Measurements from ENCODE around the gene RGS7. TPM values are rescaled to one million over a fixed set of nuclear protein-coding genes. Genes with fewer than 3 reads are reported as not detected.
A peak's percentile ranks its signal among the peaks of the same experiment; 100 is the strongest.
"Not testable (repeated sequence)": the region's sequence is repeated elsewhere in the genome, so short reads cannot be mapped to it uniquely, and the experiment has no call there.

Gene RGS7
- polyA plus RNA-seq, 2 of the 4 experiments (the other 2 are of a cell fraction): 0.08 TPM; not detected in 1

GRCh38 chr1:241172486-241172885 lies 184.5 kb downstream of the RGS7 start:
- CTCF ChIA-PET: no interaction called here

GRCh38 chr1:241171991-241172390 lies 185.0 kb downstream of the RGS7 start:
- Histone ChIP-seq H3K9me3 (no peaks in the 10 kb centered on the region), H3K4me1 (no peaks in the 10 kb centered on the region), H3K4me2 (no peak overlapping the region), H3K4me3 (no peak overlapping the region), H3K27ac (no peak overlapping the region)
- ChIA-PET CTCF (no interaction called here), POLR2A (no interaction called here)
- DNase-seq (ENCODE audit: low read depth in 1 of 2, low spot score in 1 of 2) (no peak), ATAC-seq (no peak), FAIRE-seq (no peak)
- TF ChIP-seq JUNB (IDR thresholded peaks at IDR 0.05): no peak
- no peak for TF ChIP-seq POLR2AphosphoS2 (conservative IDR thresholded peaks at IDR 0.05; ENCODE audit: low read length)
- no peak for TF ChIP-seq ELK1 (IDR thresholded peaks at IDR 0.05; ENCODE audit: low read depth, low read length)
- TF ChIP-seq FOSB (CRISPR knock-in tag; IDR thresholded peaks at IDR 0.05): no peak
- no peak for TF ChIP-seq MAZ (IDR thresholded peaks at IDR 0.05; ENCODE audit: borderline replicate concordance, low read depth, low read length)
- no peak for TF ChIP-seq RFX5 (IDR thresholded peaks at IDR 0.05)
- TF ChIP-seq ATOH8 (CRISPR knock-in tag; IDR thresholded peaks at IDR 0.05; ENCODE audit: low read depth): no peak
- TF ChIP-seq MAFK (IDR thresholded peaks at IDR 0.05; ENCODE audit: partially characterized antibody): no peak
- WGBS (ENCODE audit: missing lambda C conversion rate): 5% methylated on average over 3 of the region's 3 CpGs

More at GRCh38 chr1:241172486-241172885, 184.5 kb downstream of the RGS7 start:
- POLR2A ChIA-PET: no interaction called here
- H3K27ac ChIP-seq: no peak overlapping the region
- no peak for FAIRE-seq
- H3K4me3 ChIP-seq: no peak overlapping the region
- H3K4me2 ChIP-seq: no peak overlapping the region
- TF ChIP-seq HDAC2 (IDR thresholded peaks at IDR 0.05) (no peak), NPAS2 (CRISPR knock-in tag; IDR thresholded peaks at IDR 0.05; ENCODE audit: borderline replicate concordance) (no peak), SMC3 (IDR thresholded peaks at IDR 0.05) (no peak), CHD4 (IDR thresholded peaks at IDR 0.05; ENCODE audit: borderline replicate concordance) (no peak)
- no peaks in the 10 kb centered on the region for H3K9me3 ChIP-seq
- no peak for DNase-seq (ENCODE audit: low read depth in 1 of 2, low spot score in 1 of 2)
- no peak for ATAC-seq
- no peaks in the 10 kb centered on the region for H3K4me1 ChIP-seq

- H3K4me2 ChIP-seq: no peak overlapping the region
- H3K9me3 ChIP-seq: no peaks in the 10 kb centered on the region
- WGBS (ENCODE audit: missing lambda C conversion rate): 37% methylated on average over 14 of the region's 14 CpGs
- no peaks in the 10 kb centered on the region for H3K4me1 ChIP-seq
- no peak overlapping the region for H3K27ac ChIP-seq
- H3K4me3 ChIP-seq: no peak overlapping the region
- TF ChIP-seq HEYL (CRISPR knock-in tag; IDR thresholded peaks at IDR 0.05) (no peak), USF2 (IDR thresholded peaks at IDR 0.05) (peak; percentile 66)
- DNase-seq (ENCODE audit: low read depth in 1 of 2, low spot score in 1 of 2) (peak in 1 of 2 experiments; percentile 6), FAIRE-seq (no peak), ATAC-seq (no peak)
- ChIA-PET POLR2A (no interaction called here), CTCF (no interaction called here)
Measured at GRCh38 chr1:241167121-241167630, 189.8 kb downstream of the RGS7 start.

GRCh38 chr1:241166625-241167024 lies 190.4 kb downstream of the RGS7 start:
- Histone ChIP-seq H3K27ac (no peak overlapping the region), H3K4me1 (no peaks in the 10 kb centered on the region), H3K4me3 (no peak overlapping the region), H3K4me2 (no peak overlapping the region), H3K9me3 (no peaks in the 10 kb centered on the region)
- WGBS (ENCODE audit: missing lambda C conversion rate): 22% methylated on average over 1 of the region's 1 CpG
- no peak for FAIRE-seq
- ChIA-PET POLR2A (no interaction called here), CTCF (no interaction called here)
- no peak for DNase-seq (ENCODE audit: low read depth in 1 of 2, low spot score in 1 of 2)
- TF ChIP-seq EP300 (IDR thresholded peaks at IDR 0.05): no peak
- no peak for TF ChIP-seq CHD2 (IDR thresholded peaks at IDR 0.05; ENCODE audit: low read length, partially characterized antibody)
- no peak for TF ChIP-seq MAFK (IDR thresholded peaks at IDR 0.05; ENCODE audit: partially characterized antibody)
- TF ChIP-seq SMC3 (IDR thresholded peaks at IDR 0.05): no peak
- TF ChIP-seq ESRRA (IDR thresholded peaks at IDR 0.05; ENCODE audit: borderline replicate concordance, low read length): no peak
- TF ChIP-seq TFCP2L1 (CRISPR knock-in tag; IDR thresholded peaks at IDR 0.05): no peak
- no peak for TF ChIP-seq HEYL (CRISPR knock-in tag; IDR thresholded peaks at IDR 0.05)
- no peak for TF ChIP-seq FOXS1 (CRISPR knock-in tag; IDR thresholded peaks at IDR 0.05)
- TF ChIP-seq HOXB5 (CRISPR knock-in tag; IDR thresholded peaks at IDR 0.05): no peak
- no peak for ATAC-seq

GRCh38 chr1:241165256-241165655 lies 191.7 kb downstream of the RGS7 start:
- 5% methylated on average over 2 of the region's 5 CpGs for WGBS (ENCODE audit: missing lambda C conversion rate)
- FAIRE-seq; H3K27ac ChIP-seq; H3K4me1 ChIP-seq; H3K9me3 ChIP-seq; DNase-seq (ENCODE audit: low read depth in 1 of 2, low spot score in 1 of 2); POLR2A ChIA-PET; H3K4me3 ChIP-seq; H3K4me2 ChIP-seq; CTCF ChIA-PET; ATAC-seq: not testable (repeated sequence)
